GM19043 (cell line): Measurements from ENCODE around the gene TTBK2.

Experiments
- ATAC-seq: cut with Tn5 transposase; IDR thresholded peaks from one replicate; pipeline ENCODE4 v1.9.1; 2021; ENCODE audit warnings: low read depth; ENCODE audit not compliant: unreplicated experiment

The TTBK2 gene

GRCh38 chr15:42704492-42704926 lies 216.1 kb downstream of the TTBK2 start:
- ATAC-seq, result no peak

- no peak for ATAC-seq
Observed at GRCh38 chr15:42696626-42697025, 224.0 kb downstream of the TTBK2 start.

DNA sequence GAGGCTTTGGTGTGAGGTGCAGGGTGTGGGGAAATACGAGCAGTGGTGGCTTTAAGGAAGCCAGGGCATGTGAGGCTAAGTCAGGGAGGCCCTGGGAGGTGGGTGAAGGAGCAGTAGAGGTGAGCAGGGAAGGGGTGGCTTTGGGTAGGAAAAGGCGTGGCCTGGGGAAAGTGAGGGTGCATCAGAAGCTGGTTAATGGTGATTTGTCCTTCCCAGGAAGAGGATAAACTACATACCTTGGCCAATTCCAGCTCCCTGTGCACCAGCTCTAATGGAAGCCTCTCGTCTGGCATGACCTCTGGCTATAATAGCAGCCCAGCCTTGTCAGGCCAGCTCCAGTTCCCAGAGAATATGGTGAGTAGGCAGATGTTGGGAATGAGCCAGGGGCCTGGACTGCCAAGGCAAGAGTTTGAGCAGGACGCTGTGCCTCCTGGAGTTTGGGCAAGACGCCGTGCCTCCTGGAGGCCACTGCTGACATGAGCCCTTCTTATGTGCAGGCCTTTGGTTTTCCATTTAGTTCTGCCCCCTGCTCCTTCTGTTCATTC lies 225.0 kb downstream of the TTBK2 start:
- ATAC-seq, result no peak

DNA sequence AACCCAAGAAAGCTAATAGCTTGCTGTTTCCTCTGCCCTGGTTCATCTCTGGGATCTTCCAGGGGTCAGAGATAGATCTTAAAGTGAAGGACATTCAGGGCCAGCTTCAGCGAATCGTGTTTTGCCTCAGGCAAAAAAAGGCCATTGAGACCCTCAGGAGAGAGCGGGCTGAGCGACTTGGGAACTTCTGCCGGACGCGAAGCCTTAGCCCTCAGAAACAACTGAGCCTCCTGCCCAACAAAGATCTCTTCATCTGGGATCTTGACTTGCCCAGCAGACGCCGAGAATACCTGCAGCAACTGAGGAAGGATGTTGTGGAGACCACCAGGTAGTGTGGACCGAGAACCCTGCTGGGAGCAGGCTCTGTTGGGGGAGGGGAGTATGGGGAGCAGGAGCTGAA lies 226.2 kb downstream of the TTBK2 start:
- no peak for ATAC-seq

- no peak for ATAC-seq
Observed at GRCh38 chr15:42693942-42694341, 226.6 kb downstream of the TTBK2 start.

DNA sequence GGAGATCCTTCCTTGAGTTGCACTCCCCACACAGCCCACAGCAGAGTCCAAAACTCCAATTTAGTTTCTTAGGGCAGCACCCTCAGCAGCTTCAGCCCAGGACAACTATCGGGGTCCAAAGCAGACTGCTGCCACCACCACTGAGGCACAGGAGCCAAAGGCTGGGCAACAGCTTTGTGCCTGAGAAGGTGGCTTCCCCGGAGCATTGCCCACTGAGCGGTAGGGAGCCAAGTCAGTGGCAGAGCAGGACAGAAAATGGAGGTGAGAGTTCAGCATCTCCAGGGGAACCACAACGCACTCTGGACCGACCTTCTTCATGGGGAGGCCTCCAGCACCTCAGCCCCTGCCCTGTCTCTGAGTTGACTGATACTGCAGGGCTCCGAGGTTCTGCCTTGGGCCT lies 227.1 kb downstream of the TTBK2 start:
- ATAC-seq, result no peak

DNA sequence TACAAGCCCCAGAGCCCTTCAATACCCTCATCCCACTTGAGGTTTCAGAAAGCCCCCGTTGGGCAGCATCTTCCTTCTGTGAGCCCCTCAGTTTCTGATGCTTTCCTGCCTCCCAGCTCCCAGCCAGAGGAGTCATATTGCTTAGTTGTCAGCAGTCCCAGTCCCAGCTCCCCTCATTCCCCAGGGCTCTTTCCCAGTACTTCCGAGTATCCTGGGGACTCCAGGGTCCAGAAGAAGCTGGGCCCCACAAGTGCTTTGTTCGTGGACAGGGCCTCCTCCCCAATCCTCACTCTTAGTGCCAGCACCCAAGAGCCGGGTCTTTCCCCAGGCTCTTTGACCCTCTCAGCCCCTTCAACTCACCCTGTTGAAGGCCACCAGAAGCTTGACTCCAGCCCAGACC lies 227.6 kb downstream of the TTBK2 start:
- ATAC-seq, result no peak

DNA sequence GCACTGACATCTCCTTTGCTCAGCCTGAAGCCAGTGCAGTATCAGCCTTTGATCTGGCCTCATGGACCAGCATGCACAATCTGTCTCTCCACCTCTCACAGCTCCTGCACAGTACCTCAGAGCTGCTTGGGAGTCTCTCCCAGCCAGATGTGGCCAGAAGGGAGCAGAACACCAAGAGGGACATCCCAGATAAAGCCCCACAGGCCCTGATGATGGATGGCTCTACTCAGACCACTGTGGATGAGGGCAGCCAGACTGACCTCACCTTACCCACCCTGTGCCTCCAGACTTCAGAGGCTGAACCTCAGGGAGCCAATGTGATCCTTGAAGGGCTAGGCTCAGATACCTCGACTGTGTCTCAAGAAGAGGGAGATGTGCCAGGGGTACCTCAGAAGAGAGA lies 228.0 kb downstream of the TTBK2 start:
- ATAC-seq, result no peak

- no peak for ATAC-seq
Observed at GRCh38 chr15:42691770-42692169, 228.8 kb downstream of the TTBK2 start.

DNA sequence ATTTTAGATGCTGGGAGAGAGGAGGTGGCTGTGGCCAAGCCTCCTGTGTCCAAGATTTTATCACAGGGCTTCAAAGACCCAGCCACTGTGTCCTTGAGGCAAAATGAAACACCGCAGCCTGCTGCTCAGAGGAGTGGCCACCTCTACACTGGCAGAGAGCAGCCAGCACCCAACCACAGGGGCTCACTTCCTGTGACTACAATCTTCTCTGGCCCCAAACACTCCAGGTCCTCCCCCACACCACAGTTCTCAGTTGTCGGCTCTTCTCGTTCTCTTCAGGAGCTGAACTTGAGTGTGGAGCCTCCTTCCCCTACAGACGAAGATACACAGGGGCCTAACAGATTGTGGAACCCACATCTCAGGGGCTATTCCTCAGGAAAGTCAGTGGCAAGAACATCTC lies 229.3 kb downstream of the TTBK2 start:
- no peak for ATAC-seq
